Measurements from ENCODE around the gene E4F1. TPM values are rescaled to one million over a fixed set of nuclear protein-coding genes. Genes with fewer than 3 reads are reported as not detected.

E4F1 gene
- total and polyA plus RNA-seq, 2 of the 13 experiments (the other 11 are each of a cell fraction or from before 2014, with no cell fraction given): 13.8 to 19.5 TPM

DNA sequence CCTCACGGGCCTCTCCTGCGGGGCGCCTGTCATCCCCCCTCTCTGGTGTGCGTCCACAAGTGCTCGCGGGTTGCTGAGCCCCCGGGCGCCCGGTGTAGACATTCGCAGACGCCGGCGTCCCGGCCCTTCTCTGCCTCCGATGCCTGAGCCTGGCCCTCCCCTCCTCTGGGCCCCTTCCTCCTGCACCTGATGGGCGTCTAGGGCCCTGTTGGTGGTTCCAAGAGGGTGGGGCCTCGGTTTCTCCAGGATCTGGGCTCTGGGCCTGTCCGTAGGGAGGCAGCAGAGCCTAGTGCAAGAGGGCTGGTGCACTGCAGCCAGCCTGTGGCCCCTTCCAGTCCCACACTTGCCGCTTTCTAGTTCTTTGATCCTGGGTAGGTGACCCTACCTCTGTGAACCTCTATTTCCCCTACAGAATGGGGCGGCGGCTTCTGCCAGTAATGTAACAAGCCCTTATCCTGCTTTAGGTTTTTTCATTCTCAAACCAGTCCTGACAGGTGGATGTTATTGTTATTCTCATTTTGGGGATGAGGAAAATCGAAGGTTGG lies 623 bp downstream of the E4F1 start (continued):
- TF ChIP-seq TRAFD1 (CRISPR knock-in tag; IDR thresholded peaks at IDR 0.05; ENCODE audit: borderline replicate concordance) (no peak), ZNF17 (CRISPR knock-in tag; IDR thresholded peaks at IDR 0.05) (no peak), SIN3B (IDR thresholded peaks at IDR 0.05; ENCODE audit: low read length) (no peak), GTF3A (CRISPR knock-in tag; conservative IDR thresholded peaks at IDR 0.05) (no peak), KLF13 (CRISPR knock-in tag; IDR thresholded peaks at IDR 0.05) (no peak), ZNF790 (CRISPR knock-in tag; IDR thresholded peaks at IDR 0.05; ENCODE audit: borderline replicate concordance) (no peak), ZHX2 (IDR thresholded peaks at IDR 0.05; ENCODE audit: low read depth) (no peak), ZHX2 (CRISPR knock-in tag; IDR thresholded peaks at IDR 0.05; ENCODE audit: borderline replicate concordance) (no peak), RORA (CRISPR knock-in tag; IDR thresholded peaks at IDR 0.05) (no peak), ZNF329 (CRISPR knock-in tag; IDR thresholded peaks at IDR 0.05; ENCODE audit: low read depth) (no peak), ZNF34 (CRISPR knock-in tag; IDR thresholded peaks at IDR 0.05; ENCODE audit: borderline replicate concordance) (no peak), RAD21 (CRISPR knock-in tag; IDR thresholded peaks at IDR 0.05) (peak; percentile 19; the same call in 1 of the 2 replicates), GPN1 (CRISPR knock-in tag; IDR thresholded peaks at IDR 0.05; ENCODE audit: borderline replicate concordance) (no peak), HNRNPK (IDR thresholded peaks at IDR 0.05; ENCODE audit: low read depth, low read length, poor library complexity, severe bottlenecking) (no peak), KDM4B (CRISPR knock-in tag; IDR thresholded peaks at IDR 0.05) (no peak), TAF15 (IDR thresholded peaks at IDR 0.05; ENCODE audit: low read depth, low read length, poor library complexity, severe bottlenecking) (no peak), TFE3 (CRISPR knock-in tag; IDR thresholded peaks at IDR 0.05) (0 out of 2 replicates have a peak, but pooled peaks have one; percentile 17)
- TF ChIP-seq, protein P1, sequence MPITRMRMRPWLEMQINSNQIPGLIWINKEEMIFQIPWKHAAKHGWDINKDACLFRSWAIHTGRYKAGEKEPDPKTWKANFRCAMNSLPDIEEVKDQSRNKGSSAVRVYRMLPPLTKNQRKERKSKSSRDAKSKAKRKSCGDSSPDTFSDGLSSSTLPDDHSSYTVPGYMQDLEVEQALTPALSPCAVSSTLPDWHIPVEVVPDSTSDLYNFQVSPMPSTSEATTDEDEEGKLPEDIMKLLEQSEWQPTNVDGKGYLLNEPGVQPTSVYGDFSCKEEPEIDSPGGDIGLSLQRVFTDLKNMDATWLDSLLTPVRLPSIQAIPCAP (CRISPR knock-in tag; IDR thresholded peaks at IDR 0.05; ENCODE audit: low read depth): no peak
- TF ChIP-seq, protein P2, sequence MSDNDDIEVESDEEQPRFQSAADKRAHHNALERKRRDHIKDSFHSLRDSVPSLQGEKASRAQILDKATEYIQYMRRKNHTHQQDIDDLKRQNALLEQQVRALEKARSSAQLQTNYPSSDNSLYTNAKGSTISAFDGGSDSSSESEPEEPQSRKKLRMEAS (IDR thresholded peaks at IDR 0.05): no peak
